Stimulated activated naive CD4-positive, alpha-beta T cell (primary cell): Measurements from ENCODE around the gene LRFN2.

Experiments
- DNase-seq, 6 experiments: peaks; one replicate each; lab custom pipeline; 2025; lab: John Stamatoyannopoulos, UW

LRFN2 gene

DNA sequence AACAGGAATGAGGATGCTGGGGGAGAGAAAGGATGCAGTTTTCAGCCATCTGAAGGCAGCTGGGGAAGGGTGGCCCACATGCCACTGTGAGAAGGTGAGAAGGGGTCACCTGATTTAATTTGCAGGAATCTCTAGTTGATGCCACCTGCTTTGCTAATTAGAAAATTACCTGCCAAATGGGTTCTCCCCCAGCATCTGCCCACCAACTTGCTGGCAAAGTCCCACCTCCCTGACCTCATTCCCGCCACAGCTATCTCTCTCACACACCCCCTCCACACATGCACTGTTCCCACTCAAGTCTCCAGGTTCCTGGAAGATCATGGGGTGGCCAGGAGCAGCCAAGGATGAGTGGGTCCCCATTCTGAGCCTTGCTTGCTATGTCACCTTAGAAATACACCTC, 70.7 kb downstream of the LRFN2 start:
- no peak for DNase-seq

DNA sequence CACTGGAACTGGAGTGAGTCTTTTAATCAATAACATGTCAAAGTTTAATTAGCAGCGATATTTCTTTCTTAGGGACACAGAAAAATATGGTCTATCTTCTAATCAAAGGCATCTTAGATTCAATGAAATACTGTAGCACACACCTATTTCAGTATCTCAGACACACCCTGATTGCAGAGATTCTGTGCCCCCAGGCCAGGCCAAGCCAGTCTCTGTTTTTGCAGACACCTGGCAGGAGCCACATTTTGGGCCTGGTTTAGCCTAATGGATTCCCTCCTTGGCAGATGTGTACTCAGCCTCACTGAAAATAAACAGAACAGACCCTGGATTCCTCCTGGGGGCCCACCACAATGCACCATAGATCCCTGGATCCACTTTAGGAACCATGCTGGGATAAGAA, 74.8 kb downstream of the LRFN2 start:
- no peak for DNase-seq

DNA sequence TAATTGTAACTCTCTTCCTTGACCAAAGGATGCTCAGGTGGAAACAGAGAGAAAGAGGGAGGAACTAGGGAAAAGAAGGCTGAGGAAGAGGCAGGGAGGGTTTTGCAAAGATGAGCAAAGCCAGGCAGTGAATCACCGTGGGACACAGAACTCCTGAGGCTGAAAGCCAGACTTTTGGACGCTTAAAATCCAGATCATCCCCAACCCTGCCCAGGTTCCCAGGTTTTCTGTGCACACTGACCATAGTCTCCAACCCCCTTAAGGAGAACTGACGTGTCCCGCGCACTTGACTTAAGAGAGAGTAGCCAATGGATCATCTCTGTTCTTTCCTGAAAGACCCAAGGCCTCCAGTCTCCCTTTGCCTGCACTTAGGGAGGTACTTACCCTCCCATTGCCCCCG, 75.3 kb downstream of the LRFN2 start:
- no peak for DNase-seq

GRCh38 chr6:40510442-40510841, 76.7 kb downstream of the LRFN2 start:
- DNase-seq = no peak

GRCh38 chr6:40509716-40510260, 77.4 kb downstream of the LRFN2 start:
- DNase-seq = no peak

DNA sequence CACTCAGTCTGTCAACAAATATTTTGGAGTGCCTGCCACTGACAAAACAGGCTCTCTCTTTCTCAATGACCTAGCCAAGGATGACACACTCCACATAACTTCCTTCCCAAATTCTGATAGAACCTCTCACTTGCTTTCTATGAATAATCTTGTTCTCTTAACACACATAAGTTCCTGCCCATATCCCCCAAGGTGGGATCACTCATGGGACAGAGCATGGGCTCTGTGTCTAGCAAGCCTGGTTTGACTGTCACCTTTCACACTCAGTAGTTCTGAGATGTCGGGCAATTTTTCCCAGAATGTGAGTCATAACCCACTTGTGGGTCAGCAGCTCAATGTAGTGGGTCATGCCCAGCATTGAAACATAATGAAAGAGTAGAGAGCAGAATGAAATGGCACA, 78.1 kb downstream of the LRFN2 start:
- no peak for DNase-seq

DNA sequence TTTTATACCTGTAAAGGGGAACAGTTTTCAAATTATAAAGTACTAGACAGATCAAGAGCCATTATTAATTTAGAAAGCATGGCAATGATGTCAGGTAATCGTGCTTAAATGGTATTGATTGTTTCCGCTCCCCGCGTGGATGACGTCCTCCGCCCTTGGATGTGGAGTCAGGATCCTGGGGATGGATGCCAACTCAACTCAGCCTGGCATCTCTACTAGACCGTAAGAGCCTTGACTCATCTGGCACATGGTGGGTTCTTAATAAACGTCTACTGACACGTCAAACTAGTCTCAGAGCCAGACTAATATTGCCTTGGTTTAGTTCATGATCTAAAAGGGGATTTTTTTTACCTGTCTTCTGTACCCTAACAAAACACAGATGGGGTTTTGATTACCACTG, 80.2 kb downstream of the LRFN2 start:
- DNase-seq = no peak

- DNase-seq = no peak
Measured at GRCh38 chr6:40505191-40505810, 81.9 kb downstream of the LRFN2 start.

DNA sequence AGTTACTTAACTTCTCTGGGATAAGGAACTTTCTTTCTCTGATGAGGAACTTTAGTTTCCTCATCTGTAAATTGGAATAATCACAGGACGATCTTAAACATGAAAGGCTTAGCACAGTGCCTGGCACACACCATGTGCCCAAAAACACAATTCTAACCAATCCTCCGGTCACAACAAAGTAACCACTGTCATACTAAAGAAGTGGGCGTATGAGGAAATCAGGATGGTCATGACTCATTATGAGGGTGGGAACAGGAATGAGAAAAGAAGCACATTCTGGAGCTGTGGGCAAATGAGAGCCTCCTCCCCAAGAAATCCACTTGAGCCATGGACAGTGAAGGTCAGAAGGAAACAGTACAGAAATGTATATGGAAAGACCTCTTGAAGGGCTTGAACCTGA, 82.9 kb downstream of the LRFN2 start:
- DNase-seq = no peak

- no peak for DNase-seq
Measured at GRCh38 chr6:40500227-40500626, 86.9 kb downstream of the LRFN2 start.

- no peak for DNase-seq
Measured at GRCh38 chr6:40499215-40499614, 87.9 kb downstream of the LRFN2 start.

- DNase-seq = no peak
Measured at GRCh38 chr6:40498148-40498547, 89.0 kb downstream of the LRFN2 start.

GRCh38 chr6:40492187-40492586, 95.0 kb downstream of the LRFN2 start:
- DNase-seq = no peak

GRCh38 chr6:40490508-40490907, 96.7 kb downstream of the LRFN2 start:
- no peak for DNase-seq

GRCh38 chr6:40489798-40490197, 97.4 kb downstream of the LRFN2 start:
- no peak for DNase-seq

GRCh38 chr6:40486576-40486975, 100.6 kb downstream of the LRFN2 start:
- no peak for DNase-seq

GRCh38 chr6:40485795-40486194, 101.4 kb downstream of the LRFN2 start:
- no peak for DNase-seq

GRCh38 chr6:40485300-40485699, 101.9 kb downstream of the LRFN2 start:
- DNase-seq = no peak

DNA sequence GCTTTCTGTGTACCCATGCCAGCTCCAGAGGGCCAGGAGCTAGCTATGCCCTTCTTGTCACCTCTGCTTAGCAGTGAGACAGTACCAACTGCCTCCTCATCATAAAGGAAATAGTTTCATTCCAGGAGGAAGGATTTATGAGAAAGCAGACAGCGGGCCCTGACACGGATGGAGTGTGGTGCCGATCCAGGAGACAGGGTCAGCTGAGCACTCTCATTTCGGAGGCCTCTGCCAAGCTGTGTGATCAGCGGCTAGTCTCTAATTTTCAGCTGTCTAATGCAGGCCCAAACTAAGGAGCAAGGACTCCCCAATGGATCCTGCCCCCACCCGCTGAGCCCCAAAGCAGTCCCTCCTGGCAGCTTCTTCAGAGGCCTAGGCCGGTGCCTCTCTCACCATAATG, 103.1 kb downstream of the LRFN2 start:
- DNase-seq = no peak

DNA sequence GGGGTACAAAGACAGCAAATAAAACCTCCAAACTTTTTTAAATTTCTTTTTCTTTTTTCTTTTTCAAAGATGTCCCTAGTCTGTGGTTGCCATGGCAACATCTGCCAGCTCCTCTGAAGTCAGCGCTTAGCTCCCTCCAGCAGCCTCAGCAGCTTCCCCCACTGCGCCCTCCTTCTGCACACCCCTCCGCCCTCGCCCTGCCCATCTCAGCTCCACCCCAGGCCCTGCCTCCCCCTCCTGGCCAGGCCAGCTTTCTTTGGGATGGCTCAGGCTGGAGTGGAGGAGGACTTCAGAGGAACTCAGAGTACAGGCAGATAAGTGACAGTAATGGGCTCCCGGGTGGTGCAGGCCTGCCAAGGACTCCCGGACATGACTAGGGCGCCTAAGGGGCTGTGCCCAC, 104.6 kb downstream of the LRFN2 start:
- DNase-seq = peak in 2 of 6 experiments; percentile 2 to 3

DNA sequence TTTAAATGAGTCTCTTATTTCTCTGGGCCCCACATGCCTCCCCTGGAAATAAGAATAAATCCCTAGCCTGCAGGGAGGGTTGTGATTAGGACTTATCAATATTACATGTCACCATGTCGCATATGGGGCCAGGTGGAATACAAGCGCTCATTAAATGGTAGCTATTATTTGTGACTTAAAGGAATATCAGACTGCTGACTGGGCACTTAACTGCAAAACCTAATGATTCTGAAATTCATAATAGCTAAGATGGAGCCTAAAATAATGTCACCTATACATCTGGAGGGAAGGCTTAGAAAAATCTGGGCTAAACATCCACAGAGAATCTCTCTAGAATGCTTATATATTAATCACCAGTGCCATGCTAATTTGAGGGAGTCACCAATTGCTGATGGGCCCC, 106.5 kb downstream of the LRFN2 start:
- no peak for DNase-seq

GRCh38 chr6:40479706-40480105, 107.5 kb downstream of the LRFN2 start:
- no peak for DNase-seq

- peak in 3 of 6 experiments; percentile 16 to 29 (median 20) for DNase-seq
Measured at GRCh38 chr6:40477246-40478126, 109.7 kb downstream of the LRFN2 start.
